ENCODE measurements around the gene IRAG1.

Gene IRAG1

DNA sequence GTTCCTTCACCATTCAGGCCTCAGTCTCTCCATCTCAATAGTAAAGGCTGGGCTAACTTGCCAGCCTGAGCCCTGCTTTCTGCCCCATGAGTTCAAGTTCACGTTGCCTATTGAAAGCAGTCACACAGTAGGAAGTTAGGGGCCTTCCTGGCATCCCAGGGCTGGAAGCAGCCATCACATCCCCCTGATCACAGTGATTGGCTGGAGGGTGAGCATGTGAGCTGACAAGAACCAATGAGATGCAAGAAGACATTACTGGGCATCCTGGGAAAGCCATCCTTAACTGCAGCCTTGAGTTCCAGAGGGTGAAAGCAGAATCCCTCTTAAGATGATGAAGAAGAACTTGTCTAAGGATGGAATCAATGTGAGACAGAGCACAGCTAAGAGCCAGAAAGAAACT is 29.1 kb downstream of the IRAG1 start:
- H3K27me3 Mint-ChIP-seq: peaks cover 5% of the 10 kb centered on the region
- H3K9me3 Mint-ChIP-seq (ENCODE audit: low read depth): no peaks in the 10 kb centered on the region

DNA sequence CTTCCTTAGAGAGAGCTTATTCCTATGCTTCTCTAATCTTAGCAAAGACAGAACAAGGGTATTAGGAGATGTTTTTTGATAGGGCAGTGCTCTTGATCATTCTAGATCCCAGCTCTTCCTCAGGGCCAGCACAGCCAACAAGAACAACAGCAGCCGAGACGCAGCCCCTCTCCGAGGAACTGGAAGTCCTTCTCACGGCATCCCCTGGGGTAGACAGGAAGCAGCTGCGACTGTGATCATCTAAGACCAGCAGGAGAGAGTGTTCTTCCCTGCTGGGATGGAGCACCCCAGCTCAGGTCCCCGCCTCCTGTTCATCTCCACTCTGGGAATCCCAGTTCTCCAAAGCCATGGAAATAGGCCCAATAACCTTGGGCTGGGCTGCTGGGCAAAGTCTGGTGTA is 29.6 kb downstream of the IRAG1 start:
- H3K27me3 Mint-ChIP-seq: peaks cover 5% of the 10 kb centered on the region
- H3K4me3 Mint-ChIP-seq: no peak overlapping the region
- peaks cover 5% of the 10 kb centered on the region for H3K4me1 Mint-ChIP-seq (ENCODE audit: low read depth)
- no peaks in the 10 kb centered on the region for H3K9me3 Mint-ChIP-seq (ENCODE audit: low read depth)
- no peaks in the 10 kb centered on the region for H3K36me3 Mint-ChIP-seq
- no peak overlapping the region for H3K27ac Mint-ChIP-seq

More for the DNA sequence above, 29.1 kb downstream of the IRAG1 start:
- peaks cover 3% of the 10 kb centered on the region for H3K4me1 Mint-ChIP-seq (ENCODE audit: low read depth)
- H3K36me3 Mint-ChIP-seq: no peaks in the 10 kb centered on the region
- no peak overlapping the region for H3K4me3 Mint-ChIP-seq
- no peak overlapping the region for H3K27ac Mint-ChIP-seq

DNA sequence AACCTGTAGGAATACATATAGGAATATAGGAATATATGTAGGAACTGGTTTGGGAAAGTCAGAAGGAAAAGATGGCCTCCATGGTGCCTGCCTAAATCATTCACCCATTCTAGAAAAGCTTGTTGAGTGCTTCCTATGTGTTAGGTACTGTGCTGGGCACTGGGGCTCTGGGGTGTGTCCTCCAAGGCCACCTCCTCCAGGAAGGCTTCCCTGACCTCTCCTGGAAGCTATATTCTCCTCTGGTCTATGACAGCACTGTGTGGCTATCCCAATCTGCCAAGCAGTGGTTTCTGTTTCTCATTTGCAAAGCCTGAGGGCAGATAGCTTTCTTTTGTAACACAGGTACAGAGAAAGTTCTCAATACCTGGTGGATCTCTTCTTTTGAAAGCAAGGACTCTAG is 30.2 kb downstream of the IRAG1 start:
- no peak overlapping the region for H3K4me3 Mint-ChIP-seq
- no peaks in the 10 kb centered on the region for H3K9me3 Mint-ChIP-seq (ENCODE audit: low read depth)
- peaks cover 5% of the 10 kb centered on the region for H3K4me1 Mint-ChIP-seq (ENCODE audit: low read depth)
- peaks cover 5% of the 10 kb centered on the region for H3K27me3 Mint-ChIP-seq
- no peak overlapping the region for H3K27ac Mint-ChIP-seq
- H3K36me3 Mint-ChIP-seq: no peaks in the 10 kb centered on the region

DNA sequence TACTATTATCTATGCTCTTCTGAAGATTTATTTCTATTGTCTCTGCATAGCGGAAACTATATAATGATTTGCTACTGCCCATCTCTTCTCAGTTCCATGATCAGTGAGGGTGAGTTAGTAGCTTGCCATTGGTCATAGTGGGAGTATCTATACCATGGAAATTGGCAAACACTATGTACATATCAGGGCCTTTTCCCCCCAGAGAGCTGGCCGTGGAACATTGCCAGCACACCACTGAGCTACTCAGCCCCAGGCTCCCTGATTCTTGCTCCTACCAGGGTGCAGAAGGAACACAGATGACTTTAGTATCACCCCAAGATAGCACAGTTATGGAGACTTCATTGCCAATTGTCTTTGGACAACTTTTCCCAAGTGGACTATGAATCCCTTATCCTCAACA is 33.2 kb downstream of the IRAG1 start:
- H3K9me3 Mint-ChIP-seq (ENCODE audit: low read depth): no peaks in the 10 kb centered on the region
- H3K27me3 Mint-ChIP-seq: no peaks in the 10 kb centered on the region
- H3K4me3 Mint-ChIP-seq: no peak overlapping the region
- no peaks in the 10 kb centered on the region for H3K36me3 Mint-ChIP-seq
- no peak overlapping the region for H3K27ac Mint-ChIP-seq
- H3K4me1 Mint-ChIP-seq (ENCODE audit: low read depth): peaks cover 11% of the 10 kb centered on the region

DNA sequence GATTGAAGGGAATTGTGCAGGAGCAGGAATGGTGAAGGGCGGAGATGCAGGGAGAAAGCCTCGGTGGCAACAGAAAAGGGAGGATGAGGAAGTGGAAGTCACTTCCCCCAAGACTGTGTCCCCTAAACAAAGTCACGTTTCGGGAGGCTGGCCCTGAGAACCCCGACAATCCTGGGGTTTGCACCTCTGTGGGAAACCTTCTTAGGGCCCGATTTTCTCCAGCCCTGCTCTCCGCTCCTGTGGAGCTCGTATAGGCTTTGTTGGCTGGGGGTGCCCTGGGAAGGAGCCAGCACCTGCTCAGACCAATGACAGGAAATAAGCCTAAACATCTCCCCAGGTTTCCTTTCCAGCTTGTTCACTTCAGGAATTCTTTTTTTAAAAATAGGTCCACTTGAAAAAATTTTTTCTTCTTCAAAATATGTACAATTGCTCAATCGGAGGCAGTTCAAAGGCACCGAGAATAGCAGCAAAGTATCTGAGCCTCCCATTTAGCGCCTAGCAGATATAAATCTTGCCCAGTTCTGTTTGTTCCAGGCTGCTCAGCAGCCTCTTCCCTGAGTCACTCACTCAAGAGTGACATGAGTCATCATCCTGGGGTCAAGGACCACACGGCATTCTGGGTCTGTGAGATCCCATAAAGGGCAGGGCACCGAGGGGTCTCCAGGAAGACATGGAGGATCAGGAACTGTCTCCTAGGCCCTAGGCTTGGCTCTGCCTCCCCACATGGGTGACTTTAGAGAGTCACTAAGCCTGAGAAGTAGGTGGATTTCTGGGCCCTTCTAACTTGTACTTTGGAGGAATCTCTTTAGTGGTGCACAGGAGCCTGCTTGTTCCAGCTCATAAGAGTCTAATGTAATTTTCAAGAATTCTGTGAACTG is 34.0 kb downstream of the IRAG1 start:
- no peak overlapping the region for H3K4me3 Mint-ChIP-seq
- peaks cover 11% of the 10 kb centered on the region for H3K4me1 Mint-ChIP-seq (ENCODE audit: low read depth)
- H3K36me3 Mint-ChIP-seq: no peaks in the 10 kb centered on the region
- H3K27ac Mint-ChIP-seq: peak overlapping the region; percentile 28
- H3K27me3 Mint-ChIP-seq: no peaks in the 10 kb centered on the region
- no peaks in the 10 kb centered on the region for H3K9me3 Mint-ChIP-seq (ENCODE audit: low read depth)

DNA sequence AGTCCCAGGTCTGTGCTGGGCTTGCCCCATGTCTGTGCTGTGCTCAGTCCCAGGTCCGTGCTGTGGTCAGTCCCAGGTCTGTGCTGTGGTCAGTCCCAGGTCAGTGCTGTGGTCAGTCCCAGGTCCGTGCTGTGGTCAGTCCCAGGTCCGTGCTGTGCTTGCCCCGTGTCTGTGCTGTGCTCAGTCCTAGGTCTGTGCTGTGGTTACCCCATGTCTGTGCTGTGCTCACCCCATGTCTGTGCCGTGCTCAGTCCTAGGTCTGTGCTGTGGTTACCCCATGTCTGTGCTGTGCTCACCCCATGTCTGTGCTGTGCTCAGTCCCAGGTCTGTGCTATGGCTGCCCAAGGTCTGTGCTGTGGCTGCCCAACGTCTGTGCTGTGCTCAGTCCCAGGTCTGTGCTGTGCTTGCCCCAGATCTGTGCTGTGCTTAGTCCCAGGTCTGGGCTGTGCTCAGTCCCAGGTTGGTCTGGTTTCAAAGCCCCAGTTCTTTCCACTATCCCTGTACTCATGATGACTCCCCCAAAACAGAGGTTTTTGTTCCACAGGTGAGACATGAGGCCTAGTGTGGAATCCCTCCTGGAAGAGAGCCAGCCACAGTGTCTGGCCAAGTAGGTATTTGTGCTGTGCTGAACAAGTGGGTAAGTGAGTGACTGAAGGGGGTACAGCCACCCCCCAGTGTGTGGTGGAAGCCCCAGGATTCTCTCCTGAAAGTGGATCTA is 34.8 kb downstream of the IRAG1 start:
- no peak overlapping the region for H3K4me3 Mint-ChIP-seq
- no peak overlapping the region for H3K27ac Mint-ChIP-seq
- H3K36me3 Mint-ChIP-seq: no peaks in the 10 kb centered on the region
- peaks cover 11% of the 10 kb centered on the region for H3K4me1 Mint-ChIP-seq (ENCODE audit: low read depth)
- H3K27me3 Mint-ChIP-seq: no peaks in the 10 kb centered on the region
- H3K9me3 Mint-ChIP-seq (ENCODE audit: low read depth): no peaks in the 10 kb centered on the region

DNA sequence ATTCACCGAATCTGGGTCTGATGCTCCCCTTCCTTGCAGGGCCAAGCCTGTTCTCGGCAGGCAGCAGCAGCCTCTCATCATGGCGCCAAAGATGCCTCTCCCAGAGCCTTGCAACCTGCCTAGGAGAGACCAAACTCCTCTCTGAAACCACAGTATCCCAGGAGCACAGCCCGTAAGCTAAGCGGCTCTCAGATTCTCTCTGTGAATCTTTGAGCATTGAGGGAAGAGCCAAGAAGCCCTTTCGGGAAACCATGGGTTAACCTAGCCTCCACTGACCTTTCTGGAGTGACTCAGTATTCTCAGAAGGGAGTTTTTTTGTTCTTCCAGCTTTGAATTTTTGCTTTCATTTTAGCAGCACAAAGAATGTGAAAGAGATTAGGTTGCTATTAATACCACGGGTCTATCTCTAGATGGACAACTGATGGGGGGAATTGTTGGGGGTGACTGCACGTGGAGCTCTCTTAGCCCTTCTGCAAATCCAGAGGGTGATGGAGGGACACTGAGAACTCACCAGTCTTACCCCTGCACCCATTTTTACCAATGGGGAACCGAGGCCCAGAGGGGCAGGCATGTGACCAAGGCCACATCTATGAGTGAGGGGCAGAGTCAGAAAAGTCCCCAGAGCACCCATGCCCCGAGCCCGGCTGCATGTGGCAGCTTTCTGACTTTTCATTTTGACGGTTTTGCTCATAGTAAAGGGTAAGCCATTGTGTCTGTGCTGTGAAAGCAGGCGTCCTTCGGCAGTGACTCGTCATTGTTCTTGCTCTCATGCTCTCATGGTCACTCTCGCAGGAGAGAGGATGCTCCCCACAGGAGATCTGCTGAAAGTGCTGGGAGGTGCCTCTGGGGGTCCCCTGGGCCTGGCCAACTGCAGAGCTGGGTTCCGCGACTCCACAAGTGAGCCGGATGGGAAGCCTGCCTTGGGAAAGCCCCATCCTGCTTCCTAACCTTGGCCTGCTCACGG is 36.0 kb downstream of the IRAG1 start:
- H3K27me3 Mint-ChIP-seq: no peaks in the 10 kb centered on the region
- peak overlapping the region; percentile 54 for H3K27ac Mint-ChIP-seq
- H3K36me3 Mint-ChIP-seq: no peaks in the 10 kb centered on the region
- H3K9me3 Mint-ChIP-seq (ENCODE audit: low read depth): no peaks in the 10 kb centered on the region
- H3K4me1 Mint-ChIP-seq (ENCODE audit: low read depth): peaks cover 11% of the 10 kb centered on the region
- no peak overlapping the region for H3K4me3 Mint-ChIP-seq

DNA sequence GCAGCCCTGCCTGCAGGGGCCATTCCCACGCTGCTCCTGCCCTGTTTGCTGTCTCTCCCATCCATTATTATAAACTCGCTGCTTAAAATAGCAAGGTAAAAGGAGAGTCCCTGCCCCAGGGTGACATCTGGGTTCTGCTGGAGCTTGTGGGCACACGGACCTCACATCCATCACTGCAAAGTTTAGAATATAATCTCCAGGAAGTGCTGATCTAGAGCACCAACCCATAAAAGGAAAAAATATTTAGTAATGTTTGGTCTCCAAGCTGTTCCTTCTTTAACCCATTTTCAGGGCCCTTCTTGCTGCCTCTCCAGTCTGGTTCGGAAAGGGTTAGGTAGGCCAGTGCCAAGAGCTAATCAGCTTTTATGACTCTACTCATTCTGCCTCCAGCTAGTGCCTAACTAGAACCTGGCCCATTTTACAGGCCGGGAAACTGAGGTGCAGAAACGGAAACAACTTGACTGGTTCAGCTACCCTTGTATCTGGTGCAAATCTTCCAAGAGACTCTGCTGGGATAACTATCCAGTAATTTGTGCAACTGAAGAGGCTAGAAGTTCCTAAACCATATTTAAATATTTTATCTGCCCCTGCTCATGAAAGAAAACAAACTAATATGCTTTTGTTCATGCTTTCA is 37.5 kb downstream of the IRAG1 start:
- no peak overlapping the region for H3K4me3 Mint-ChIP-seq
- H3K27me3 Mint-ChIP-seq: no peaks in the 10 kb centered on the region
- peaks cover 11% of the 10 kb centered on the region for H3K4me1 Mint-ChIP-seq (ENCODE audit: low read depth)
- no peaks in the 10 kb centered on the region for H3K36me3 Mint-ChIP-seq
- no peaks in the 10 kb centered on the region for H3K9me3 Mint-ChIP-seq (ENCODE audit: low read depth)
- no peak overlapping the region for H3K27ac Mint-ChIP-seq

DNA sequence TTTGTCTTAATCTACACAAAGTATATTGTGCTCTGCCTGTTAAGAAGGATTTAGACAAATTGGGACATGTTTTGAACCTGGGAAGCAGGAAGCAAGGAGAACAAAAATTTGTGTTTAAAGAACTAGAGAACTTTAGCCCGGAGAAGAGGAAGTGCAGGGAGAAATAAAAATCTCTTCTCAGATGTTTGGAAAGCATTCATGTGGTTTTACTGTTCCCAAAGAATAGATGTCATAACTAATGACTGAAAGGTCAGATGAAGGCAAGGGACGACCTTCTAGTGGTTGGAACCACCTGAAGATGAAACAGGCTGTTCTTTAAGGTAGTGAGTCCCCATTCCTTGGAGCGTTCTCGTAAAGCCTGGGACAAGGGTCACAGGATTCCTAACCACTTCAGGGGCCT is 38.3 kb downstream of the IRAG1 start:
- H3K27ac Mint-ChIP-seq: no peak overlapping the region
- H3K27me3 Mint-ChIP-seq: no peaks in the 10 kb centered on the region
- H3K36me3 Mint-ChIP-seq: no peaks in the 10 kb centered on the region
- no peaks in the 10 kb centered on the region for H3K9me3 Mint-ChIP-seq (ENCODE audit: low read depth)
- no peak overlapping the region for H3K4me3 Mint-ChIP-seq
- peaks cover 11% of the 10 kb centered on the region for H3K4me1 Mint-ChIP-seq (ENCODE audit: low read depth)

DNA sequence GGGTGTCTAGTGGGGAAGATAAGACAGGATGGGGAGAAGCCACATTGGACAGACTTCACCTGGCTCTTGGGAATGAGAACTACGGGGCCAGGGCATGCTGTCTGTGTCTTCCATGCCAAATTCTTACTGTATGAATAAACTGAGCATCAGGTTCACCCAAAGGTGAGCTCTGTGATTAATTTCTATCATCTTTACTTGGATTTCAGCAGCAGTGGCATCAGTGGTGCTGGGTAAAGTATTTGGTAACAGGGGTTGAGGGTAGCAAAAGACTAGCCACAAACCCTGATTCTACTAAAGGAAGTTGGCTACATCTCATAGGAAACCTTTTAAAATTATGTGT is 38.8 kb downstream of the IRAG1 start:
- Mint-ChIP-seq H3K4me3 (no peak overlapping the region), H3K27ac (no peak overlapping the region), H3K36me3 (no peaks in the 10 kb centered on the region), H3K27me3 (no peaks in the 10 kb centered on the region), H3K4me1 (ENCODE audit: low read depth) (peaks cover 10% of the 10 kb centered on the region), H3K9me3 (ENCODE audit: low read depth) (no peaks in the 10 kb centered on the region)

DNA sequence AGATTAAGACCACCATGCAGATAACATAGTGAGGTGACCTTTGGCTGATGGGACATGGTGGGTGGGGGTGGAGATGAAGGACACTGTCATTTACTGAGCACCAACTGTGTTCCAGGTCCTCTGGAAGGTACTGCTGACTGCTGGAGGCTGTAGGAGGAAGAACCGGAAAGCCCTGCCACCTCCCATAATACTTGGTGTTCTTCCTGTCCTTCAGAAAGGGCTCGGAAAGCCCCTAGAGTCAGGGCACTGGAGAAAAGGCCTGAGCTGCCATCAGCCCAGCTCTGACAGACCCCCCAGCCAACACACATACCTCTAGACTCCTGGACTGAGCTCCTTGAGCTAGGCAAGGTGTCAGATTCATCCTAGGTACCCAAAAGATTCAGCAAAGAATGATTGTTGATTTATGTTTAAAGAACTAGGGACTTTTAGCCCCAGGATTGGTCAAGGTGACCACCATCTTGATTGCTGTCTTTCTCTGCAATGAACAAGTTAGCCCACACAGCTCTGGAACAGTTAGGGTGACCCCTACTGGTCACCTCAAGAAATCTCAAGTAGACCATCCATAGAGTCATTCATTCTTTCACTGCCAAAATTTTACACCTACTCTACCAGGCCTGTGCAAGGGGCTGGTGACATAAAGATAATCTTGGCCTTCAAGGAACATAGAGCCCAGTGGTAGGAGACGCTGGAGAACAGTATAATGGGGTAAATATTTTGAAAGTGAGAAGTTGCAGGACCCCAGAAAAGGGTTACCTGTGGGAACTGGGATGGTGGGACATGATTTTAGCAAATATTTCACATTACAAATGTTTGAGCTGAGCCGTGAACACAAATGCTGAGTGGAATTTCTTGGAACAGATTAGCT is 39.4 kb downstream of the IRAG1 start:
- Mint-ChIP-seq H3K9me3 (ENCODE audit: low read depth) (no peaks in the 10 kb centered on the region), H3K4me3 (no peak overlapping the region), H3K27me3 (no peaks in the 10 kb centered on the region), H3K27ac (no peak overlapping the region), H3K36me3 (no peaks in the 10 kb centered on the region), H3K4me1 (ENCODE audit: low read depth) (peaks cover 8% of the 10 kb centered on the region)

DNA sequence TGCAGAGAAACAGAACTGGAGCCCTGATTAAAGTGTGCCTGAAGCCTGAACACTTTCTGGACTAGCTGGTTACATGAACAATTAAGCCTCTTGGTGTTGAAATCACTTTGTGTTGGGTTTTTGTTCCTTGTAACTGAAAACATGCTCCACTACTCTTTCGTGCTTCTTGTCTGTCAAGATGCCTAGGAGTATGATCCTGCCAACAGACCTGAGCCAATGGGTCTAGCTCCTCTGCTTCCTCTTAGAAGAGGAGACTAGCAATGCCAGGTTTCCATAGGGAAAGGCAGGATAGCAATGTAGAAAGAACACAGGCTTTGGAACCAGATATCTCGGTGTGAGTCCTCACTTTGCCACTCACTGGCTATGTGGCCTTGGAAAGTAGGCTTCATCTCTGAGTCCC is 40.3 kb downstream of the IRAG1 start:
- Mint-ChIP-seq H3K4me3 (no peak overlapping the region), H3K4me1 (ENCODE audit: low read depth) (peaks cover 6% of the 10 kb centered on the region), H3K27me3 (no peaks in the 10 kb centered on the region), H3K9me3 (ENCODE audit: low read depth) (no peaks in the 10 kb centered on the region), H3K27ac (no peak overlapping the region), H3K36me3 (no peaks in the 10 kb centered on the region)

DNA sequence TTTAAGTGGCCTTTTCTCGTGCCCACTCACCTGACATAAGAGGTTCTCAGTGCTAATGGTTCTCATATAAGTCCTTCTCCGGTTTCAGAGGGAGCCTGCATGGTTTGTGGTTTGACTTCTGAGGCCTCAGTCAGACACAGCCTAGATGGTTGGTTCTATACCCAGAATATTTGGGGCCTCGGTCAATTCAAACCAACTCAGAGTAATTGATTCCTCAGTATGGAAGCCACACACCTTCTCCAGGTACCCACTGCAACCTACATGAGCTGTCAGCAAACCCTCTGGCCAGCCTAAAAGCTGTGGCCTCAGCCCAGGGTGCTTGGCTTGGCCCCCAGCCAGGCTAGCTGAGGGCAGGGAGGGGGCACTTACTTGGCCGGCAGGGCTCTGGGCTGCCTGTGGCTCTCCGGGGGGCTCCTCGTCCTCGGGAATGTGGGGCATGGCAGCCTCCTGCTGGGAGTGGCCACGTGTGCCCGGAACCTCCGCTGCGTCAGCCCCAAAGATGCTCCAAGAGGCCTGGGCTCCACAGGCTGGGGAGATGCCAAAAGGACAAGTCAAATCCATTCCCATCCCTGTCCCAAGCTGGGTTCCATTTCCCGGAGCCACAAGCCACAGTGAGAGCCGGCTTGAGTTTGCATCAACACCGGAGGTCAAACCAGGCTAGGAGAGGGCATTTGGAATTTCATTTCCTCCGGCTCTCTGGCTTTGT is 41.7 kb downstream of the IRAG1 start:
- H3K27me3 Mint-ChIP-seq: no peaks in the 10 kb centered on the region
- no peaks in the 10 kb centered on the region for H3K9me3 Mint-ChIP-seq (ENCODE audit: low read depth)
- H3K27ac Mint-ChIP-seq: no peak overlapping the region
- no peaks in the 10 kb centered on the region for H3K36me3 Mint-ChIP-seq
- no peaks in the 10 kb centered on the region for H3K4me1 Mint-ChIP-seq (ENCODE audit: low read depth)
- H3K4me3 Mint-ChIP-seq: no peak overlapping the region

Data from activated naive CD8-positive, alpha-beta T cell (primary cell).